ENCODE results near the gene C1GALT1.

C1GALT1 gene

DNA sequence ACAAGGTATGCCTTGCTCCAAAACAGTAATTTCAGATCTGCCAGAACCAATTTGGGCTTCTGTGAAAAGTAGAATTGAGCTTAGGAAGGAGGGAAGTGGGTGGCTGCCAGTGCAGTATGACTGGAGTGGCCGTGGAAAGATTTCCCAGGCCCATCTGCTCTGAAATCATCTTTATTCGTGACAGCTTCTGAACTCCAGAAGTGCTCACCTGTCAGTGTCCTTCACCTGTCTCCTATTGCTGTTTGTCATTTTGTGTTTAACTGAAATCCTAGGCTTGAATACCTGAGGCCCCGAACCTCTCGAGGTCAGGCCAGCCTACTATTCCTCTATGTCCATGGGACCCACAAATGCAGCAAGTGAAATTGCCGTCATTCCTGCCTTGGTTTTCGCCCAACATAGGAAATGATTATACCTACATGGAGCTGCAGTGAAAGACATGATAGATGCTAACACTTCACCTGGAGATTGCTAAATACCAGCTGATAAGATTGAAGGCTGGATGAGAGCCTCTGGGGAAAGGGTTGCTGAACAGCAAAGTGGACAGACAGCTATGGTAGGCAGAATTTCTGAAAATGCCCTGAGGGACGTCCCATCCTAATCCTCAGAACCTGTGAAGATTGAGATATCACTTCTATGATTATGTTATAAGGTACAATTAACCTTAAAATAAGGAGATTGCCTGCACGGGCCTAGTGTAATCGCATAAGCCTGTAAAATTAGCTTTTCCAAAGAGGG is 82.1 kb downstream of the C1GALT1 start:
- TF ChIP-seq GATA3 (IDR thresholded peaks at IDR 0.05; ENCODE audit: low read depth, low read length), result no peak

DNA sequence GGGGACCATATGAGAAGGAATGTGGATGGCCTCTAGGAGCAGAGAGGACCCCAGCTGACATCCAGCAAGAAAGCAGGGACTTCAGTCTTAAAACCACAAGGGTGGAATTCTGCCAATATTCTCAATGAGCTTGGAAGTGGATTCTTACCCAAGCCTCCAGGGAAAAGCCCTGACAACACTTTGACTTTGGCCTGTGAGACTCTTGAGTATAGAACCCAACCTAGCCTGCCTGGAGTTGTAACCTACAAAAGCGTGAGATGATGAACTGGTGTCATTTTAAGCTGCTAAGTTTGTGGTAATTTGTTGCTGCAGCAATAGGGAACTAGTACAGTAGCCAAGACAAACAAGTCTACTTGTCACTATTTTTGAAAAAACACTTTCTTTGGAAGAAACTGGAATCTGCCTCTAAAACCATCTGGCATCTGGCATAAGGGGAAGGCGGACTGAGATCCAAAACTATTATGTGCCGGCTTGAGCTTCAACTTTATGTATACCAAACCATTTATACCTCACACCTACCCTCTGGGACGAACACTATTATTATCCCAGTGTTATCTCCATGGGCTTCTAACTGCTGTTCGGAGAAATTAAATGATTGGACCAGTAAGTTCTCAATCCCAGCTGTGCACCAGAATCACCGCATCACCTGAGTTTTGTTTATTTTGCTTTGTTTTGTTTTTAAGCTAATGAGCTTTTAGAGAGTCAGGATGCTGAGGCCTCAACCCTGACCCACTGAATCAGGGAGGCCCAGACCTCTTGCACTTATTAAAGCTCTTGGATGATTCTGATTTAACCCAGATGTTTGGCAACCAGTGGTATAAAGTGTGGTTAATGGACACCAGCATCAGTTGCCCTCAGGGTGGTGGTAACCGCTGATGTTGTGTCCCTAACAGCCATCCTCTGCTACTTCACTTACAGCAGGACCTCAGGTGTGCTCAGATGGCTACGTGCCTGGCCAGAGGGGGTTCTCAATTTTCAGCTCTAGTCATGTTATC is 83.0 kb downstream of the C1GALT1 start:
- TF ChIP-seq GATA2 (IDR thresholded peaks at IDR 0.05; ENCODE audit: low read depth, low read length) (no peak), GATA3 (IDR thresholded peaks at IDR 0.05; ENCODE audit: low read depth, low read length) (no peak)

DNA sequence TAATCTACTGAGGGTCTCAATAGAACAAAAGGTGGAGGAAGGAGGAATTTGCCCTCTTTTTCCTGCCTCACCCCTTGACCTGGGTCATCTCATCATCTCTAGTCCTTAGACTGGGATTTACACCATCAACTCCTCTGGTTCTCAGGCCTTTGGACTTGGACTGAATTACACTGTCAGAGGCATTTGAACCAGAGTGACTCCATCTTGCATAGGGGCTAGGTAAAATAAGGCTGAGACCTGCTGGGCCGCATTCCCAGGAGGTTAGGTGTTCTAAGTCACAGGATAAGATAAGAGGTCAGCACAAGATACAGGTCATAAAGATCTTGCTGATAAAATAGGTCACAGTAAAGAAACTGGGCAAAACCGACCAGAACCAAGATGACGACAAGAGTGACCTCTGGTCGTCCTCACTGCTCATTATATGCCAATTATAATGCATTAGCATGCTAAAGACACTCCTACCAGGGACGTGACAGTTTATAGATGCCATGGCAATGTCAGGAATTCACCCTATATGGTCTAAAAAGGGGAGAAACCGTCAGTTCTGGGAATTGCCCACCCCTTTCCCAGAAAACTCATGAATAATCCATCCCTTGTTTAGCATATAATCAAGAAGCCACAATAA is 84.0 kb downstream of the C1GALT1 start:
- TF ChIP-seq GATA3 (IDR thresholded peaks at IDR 0.05; ENCODE audit: low read depth, low read length) (no peak), GATA2 (IDR thresholded peaks at IDR 0.05; ENCODE audit: low read depth, low read length) (no peak)

DNA sequence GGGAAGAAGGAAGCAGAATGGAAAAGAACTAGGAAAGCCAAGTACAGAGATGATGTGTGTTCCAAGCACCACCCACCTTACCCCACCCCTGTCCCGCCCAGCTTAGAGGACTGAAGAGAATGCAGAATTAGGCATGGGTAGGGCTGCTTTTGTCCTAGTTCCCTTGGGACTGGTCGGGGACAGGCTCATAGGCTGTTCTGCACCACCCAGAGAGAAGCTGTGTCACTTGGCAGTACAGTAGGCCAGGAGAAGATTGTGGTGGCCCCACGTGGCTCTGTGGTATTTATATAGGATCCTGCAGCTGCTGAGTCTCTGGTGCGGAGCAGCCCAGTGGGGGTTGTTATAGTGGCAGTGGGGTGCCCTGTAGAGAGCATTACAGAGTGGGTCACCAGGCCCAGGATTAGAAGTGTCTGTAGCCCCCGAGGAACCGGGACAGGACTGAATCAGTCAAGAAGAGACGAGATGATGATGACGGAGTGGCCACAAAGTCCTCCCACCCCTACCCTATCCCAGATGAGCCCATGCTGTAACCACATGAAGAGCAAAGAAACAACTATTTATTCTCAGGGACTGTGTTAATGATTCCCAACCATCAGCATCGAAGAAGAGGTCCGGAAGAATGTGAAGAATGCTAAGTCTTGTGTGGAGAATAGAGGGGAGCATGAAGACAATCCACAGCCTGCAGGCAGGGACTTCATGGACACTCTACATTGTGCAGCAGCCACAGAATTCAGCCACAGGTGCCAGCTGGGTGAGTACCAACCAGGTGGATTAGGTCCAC is 88.9 kb downstream of the C1GALT1 start:
- TF ChIP-seq GATA2 (IDR thresholded peaks at IDR 0.05; ENCODE audit: low read depth, low read length) (no peak), GATA3 (IDR thresholded peaks at IDR 0.05; ENCODE audit: low read depth, low read length) (no peak)

DNA sequence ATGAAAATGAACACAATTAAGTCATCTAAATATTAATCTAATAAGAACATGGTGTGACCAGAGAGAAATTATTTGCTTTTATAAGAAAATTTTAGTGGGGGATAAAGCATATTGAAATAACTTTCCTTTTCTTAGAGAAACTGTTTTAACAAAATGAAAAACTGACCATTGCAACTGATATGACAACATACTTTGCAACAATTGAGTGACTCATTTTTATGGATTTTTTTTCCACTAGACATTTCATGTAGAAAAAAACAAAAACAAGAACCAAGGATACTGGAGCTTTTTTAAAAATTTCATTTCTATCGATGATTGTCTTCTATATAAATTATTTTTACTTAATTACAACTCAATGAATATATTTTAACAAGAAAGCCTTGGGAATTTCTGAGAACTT is 90.0 kb downstream of the C1GALT1 start:
- TF ChIP-seq GATA3 (IDR thresholded peaks at IDR 0.05; ENCODE audit: low read depth, low read length) (no peak), GATA2 (IDR thresholded peaks at IDR 0.05; ENCODE audit: low read depth, low read length) (no peak)

DNA sequence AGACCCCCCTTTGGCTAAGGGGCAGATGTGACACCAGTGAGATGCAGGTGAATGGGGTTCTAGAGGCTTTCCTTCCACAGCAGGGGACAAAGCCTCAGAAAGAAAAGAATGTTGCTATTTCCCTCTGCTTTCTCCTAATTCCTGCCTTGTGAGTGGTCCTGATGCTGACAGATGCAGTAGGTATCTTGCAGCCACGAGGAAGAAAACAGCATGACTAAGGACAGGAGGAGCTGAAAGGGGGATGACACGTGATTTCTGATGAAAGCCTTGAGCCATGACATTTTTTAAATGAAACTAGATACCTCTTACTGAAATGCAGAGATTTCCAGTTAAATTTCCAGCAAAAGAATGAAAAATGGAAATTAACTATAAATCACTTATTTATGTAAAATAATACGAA is 92.4 kb downstream of the C1GALT1 start:
- TF ChIP-seq GATA3 (IDR thresholded peaks at IDR 0.05; ENCODE audit: low read depth, low read length), result no peak
- no peak for TF ChIP-seq GATA2 (IDR thresholded peaks at IDR 0.05; ENCODE audit: low read depth, low read length)

DNA sequence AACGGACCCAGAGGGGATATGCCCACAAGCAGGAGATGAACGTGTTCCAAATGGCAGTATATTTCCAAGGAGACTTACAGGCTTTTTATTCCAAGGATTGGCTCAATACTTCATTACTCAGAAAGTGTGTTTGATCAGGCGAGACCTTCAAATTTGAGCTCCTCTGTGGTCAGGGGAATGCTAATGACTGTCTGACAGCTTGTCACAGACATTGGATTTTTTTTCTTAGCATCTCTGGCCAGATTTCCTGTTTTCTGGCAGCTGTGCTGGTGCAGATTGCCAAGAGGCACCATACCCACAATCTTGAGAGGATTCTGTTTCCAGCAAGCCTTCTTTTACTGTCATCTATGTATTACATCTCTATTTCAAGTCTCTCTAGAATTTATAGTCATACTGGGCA is 93.8 kb downstream of the C1GALT1 start:
- TF ChIP-seq GATA2 (IDR thresholded peaks at IDR 0.05; ENCODE audit: low read depth, low read length) (no peak), GATA3 (IDR thresholded peaks at IDR 0.05; ENCODE audit: low read depth, low read length) (no peak)

DNA sequence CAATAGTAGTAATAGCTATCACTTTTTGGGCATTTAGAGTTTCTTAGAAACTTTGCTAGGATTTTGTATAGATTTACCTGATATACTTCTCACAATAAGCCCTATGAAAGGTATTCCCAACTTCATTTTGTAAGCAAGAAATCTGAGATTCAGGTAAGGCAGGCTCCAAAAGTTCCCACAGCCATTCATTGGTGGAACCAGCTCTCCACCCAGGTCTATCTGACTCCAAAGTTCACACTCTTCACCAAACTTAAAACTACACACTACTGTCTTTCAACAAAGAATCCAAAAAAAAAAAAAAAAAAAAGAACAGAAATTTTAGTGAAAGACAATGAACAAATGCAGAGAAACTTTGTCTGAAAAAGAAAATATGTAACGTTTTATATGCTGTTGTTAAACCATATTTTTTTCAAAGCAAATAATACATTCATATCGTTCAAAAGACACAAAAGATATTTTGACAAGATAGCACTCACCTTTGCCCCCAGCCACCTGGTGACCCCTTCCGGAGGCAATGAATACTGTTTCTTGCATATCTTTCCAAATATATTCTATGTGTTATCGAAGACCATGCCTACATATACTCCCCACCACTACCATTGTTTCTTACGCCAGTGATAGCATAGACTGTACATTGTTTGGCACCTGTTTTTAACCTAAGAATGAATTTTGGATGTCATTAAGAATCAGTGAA is 108.2 kb downstream of the C1GALT1 start:
- TF ChIP-seq GATA2 (IDR thresholded peaks at IDR 0.05; ENCODE audit: low read depth, low read length), result no peak
- no peak for TF ChIP-seq GATA3 (IDR thresholded peaks at IDR 0.05; ENCODE audit: low read depth, low read length)

DNA sequence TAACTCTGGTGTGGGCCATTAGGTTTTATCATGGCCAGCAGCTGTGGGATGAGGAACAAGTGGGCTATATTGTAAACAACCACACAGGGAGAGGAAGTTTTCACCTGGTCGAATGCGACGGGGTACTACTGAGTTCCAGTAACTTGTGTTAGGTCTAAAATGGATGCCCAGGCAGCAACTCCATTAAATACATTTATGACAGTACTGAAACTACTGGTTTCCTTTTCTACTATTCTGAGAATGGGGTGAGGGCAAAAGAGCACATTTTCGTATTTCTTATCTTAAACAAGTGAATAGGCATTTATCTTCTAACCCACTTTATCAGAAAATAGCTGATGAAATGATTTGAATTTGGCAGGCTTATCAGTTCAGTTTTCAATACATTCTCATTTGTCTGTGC is 109.7 kb downstream of the C1GALT1 start:
- TF ChIP-seq GATA2 (IDR thresholded peaks at IDR 0.05; ENCODE audit: low read depth, low read length), result no peak
- TF ChIP-seq GATA3 (IDR thresholded peaks at IDR 0.05; ENCODE audit: low read depth, low read length), result no peak

DNA sequence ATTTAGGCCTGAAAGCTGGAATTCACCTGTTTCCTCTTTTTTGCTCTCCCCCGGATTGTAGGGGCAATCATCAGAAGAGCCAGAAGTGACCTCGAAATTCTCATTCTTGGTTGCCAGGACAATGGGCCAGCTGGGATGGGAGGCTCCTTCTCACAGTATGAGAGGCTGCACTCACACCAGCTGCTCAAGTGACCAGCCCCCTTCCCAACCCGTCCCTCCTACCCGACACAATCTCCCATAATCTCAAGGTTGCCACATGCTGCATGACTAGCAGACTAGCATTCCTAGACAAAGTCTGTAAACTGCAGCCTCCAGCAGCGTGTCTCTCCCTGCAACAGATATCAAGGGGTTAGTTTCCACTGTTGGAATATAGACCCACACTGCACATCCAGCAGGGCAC is 110.3 kb downstream of the C1GALT1 start:
- TF ChIP-seq GATA3 (IDR thresholded peaks at IDR 0.05; ENCODE audit: low read depth, low read length) (no peak), GATA2 (IDR thresholded peaks at IDR 0.05; ENCODE audit: low read depth, low read length) (no peak)

DNA sequence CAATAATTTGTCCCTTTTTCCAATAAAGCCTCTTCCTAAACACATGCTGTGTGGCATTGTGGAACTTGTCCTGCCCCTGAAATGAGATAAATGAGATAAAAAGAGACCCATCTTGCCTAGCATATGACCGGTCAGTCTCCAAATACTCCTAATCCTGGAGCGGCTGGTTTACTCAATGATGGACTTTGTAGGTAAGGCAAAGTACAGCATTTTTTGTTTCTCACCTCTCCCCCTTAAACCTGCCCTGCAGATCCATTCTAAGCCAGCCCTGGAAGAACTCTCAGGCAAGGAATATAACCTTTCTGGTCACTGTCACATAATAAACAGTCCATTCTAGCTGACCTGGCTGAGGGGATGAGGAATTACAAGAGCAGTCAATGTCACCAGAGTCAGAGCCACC is 110.7 kb downstream of the C1GALT1 start:
- TF ChIP-seq GATA2 (IDR thresholded peaks at IDR 0.05; ENCODE audit: low read depth, low read length) (no peak), GATA3 (IDR thresholded peaks at IDR 0.05; ENCODE audit: low read depth, low read length) (no peak)

DNA sequence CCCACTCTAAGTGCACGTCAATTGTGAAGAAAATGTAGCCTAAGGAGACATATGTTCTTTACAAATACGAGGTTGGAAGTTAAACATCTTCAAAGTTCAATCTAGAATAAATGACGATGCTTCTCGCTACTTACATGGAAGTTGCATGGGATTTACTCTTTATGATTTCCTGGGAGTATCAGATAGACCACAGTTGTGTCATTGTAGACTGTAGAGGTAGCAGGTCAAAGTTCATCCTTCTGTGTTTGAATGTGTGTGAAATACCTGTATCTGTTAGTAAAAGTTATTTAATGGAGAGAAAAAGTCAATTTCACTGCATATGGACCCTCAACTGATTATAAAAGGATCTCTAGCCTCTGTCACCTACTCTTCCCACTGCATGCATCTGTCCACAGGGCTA is 112.6 kb downstream of the C1GALT1 start:
- TF ChIP-seq GATA2 (IDR thresholded peaks at IDR 0.05; ENCODE audit: low read depth, low read length) (no peak), GATA3 (IDR thresholded peaks at IDR 0.05; ENCODE audit: low read depth, low read length) (no peak)
